A549 (cell line): ENCODE data around the gene RUNX1.

Experiments used
- MAFK ChIP-seq: fragments of 450-650 bp; IDR thresholded peaks from 2 replicates; pipeline ENCODE4 v1.6.1; 2014; ENCODE audit not compliant: partially characterized antibody
- RFX5 ChIP-seq: fragments of 450-650 bp; IDR thresholded peaks from 2 replicates; pipeline ENCODE4 v1.7.1; 2014; ENCODE audit warnings: antibody characterized with exemption, mild to moderate bottlenecking, moderate library complexity
- TF ChIP-seq, protein P1 (sequence below): fragments of >200 bp; sonication (Bioruptor Twin); formaldehyde crosslinking; IDR thresholded peaks from 3 replicates; pipeline ENCODE4 v1.5.1; 2016

DNA sequence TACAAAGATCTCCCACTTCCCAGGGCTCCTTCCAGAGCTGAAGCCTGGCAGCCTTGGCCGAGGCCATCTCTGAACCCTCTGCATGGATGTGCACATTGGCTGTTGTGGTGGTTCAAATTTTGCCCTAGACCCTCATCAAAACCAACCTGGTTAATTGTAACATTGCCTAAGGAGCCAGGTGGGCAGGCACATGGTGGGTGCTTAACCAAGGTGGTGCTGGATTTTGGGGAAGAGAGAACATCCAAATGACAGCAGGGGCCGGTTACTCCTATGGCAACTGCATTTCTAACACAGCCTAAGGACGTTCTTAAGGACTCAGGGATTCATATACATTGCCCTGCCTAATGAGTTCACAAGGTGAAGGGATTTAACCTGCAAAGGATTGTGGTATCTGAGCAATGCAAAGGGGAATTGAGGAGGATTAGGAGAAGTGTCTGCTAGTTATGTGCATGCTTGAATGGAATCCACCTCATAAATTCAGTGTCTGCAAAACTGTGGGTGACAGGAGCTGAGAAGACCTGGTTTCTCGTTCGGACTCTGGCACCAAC, 10.3 kb downstream of the RUNX1 start:
- TF ChIP-seq MAFK (no peak), RFX5 (no peak)
- TF ChIP-seq, protein P1, sequence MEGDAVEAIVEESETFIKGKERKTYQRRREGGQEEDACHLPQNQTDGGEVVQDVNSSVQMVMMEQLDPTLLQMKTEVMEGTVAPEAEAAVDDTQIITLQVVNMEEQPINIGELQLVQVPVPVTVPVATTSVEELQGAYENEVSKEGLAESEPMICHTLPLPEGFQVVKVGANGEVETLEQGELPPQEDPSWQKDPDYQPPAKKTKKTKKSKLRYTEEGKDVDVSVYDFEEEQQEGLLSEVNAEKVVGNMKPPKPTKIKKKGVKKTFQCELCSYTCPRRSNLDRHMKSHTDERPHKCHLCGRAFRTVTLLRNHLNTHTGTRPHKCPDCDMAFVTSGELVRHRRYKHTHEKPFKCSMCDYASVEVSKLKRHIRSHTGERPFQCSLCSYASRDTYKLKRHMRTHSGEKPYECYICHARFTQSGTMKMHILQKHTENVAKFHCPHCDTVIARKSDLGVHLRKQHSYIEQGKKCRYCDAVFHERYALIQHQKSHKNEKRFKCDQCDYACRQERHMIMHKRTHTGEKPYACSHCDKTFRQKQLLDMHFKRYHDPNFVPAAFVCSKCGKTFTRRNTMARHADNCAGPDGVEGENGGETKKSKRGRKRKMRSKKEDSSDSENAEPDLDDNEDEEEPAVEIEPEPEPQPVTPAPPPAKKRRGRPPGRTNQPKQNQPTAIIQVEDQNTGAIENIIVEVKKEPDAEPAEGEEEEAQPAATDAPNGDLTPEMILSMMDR = no peak
